ENCODE data around the gene C3orf18. TPM values are rescaled to one million over a fixed set of nuclear protein-coding genes. Genes with fewer than 3 reads are reported as not detected.

Gene C3orf18
- 10 to 100 TPM; 15.9 to 17.1 TPM for total RNA-seq

GRCh38 chr3:50567386-50568167, at the start of gene C3orf18:
Gene C3orf18, minus strand, starts transcription at chr3:50567747. Its CDS starts 2,048 bp downstream, at chr3:50565699.
- peak within 1 kb of the TSS; percentile 93 for H3K4me3 Mint-ChIP-seq
- H3K4me1 Mint-ChIP-seq: peaks cover 38% of the 10 kb centered on the region
- H3K36me3 Mint-ChIP-seq: peaks cover 32% of the 10 kb centered on the region
- H3K9me3 Mint-ChIP-seq: no peaks in the 10 kb centered on the region
- H3K27me3 Mint-ChIP-seq: no peaks in the 10 kb centered on the region
- peak within 1 kb of the TSS; percentile 99 for H3K27ac Mint-ChIP-seq
- peak; percentile 98 for DNase-seq

- Mint-ChIP-seq H3K9me3 (no peaks in the 10 kb centered on the region), H3K4me1 (peaks cover 61% of the 10 kb centered on the region), H3K27me3 (peaks cover 9% of the 10 kb centered on the region), H3K27ac (peak overlapping the region; percentile 95), H3K36me3 (peaks cover 66% of the 10 kb centered on the region), H3K4me3 (peak overlapping the region; percentile 92)
- peak; percentile 96 for DNase-seq
Measured at GRCh38 chr3:50616770-50617095, 49.2 kb upstream of the C3orf18 start.

- DNase-seq: peak; percentile 85
- Mint-ChIP-seq H3K4me3 (peak overlapping the region; percentile 92), H3K36me3 (peaks cover 70% of the 10 kb centered on the region), H3K27me3 (peaks cover 9% of the 10 kb centered on the region), H3K4me1 (peaks cover 60% of the 10 kb centered on the region), H3K9me3 (no peaks in the 10 kb centered on the region), H3K27ac (peak overlapping the region; percentile 95)
Measured at GRCh38 chr3:50616003-50616769, 48.6 kb upstream of the C3orf18 start.

DNA sequence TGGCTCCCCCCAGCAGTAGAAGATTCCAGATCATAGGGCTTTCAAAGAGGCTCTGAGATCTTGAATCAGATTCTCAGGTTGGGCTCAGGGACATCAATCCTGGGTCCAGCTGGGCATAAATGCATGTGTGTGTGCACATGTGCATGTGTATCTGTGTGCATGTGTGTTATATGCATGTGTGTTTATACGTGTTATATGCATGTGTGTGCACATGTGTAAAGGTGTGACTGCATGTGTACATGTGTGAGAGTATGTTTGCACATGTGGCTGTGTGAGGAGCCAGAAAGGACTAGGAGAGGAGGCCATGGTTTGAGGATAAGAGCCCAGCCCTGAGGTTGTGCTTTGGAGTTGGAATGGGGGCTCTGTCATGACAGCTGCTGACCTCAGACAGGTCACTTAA, 47.6 kb upstream of the C3orf18 start:
- Mint-ChIP-seq H3K27ac (peak overlapping the region; percentile 95), H3K4me3 (peak overlapping the region; percentile 92), H3K27me3 (peaks cover 9% of the 10 kb centered on the region), H3K4me1 (peaks cover 54% of the 10 kb centered on the region), H3K9me3 (no peaks in the 10 kb centered on the region), H3K36me3 (peaks cover 71% of the 10 kb centered on the region)
- DNase-seq: no peak

DNA sequence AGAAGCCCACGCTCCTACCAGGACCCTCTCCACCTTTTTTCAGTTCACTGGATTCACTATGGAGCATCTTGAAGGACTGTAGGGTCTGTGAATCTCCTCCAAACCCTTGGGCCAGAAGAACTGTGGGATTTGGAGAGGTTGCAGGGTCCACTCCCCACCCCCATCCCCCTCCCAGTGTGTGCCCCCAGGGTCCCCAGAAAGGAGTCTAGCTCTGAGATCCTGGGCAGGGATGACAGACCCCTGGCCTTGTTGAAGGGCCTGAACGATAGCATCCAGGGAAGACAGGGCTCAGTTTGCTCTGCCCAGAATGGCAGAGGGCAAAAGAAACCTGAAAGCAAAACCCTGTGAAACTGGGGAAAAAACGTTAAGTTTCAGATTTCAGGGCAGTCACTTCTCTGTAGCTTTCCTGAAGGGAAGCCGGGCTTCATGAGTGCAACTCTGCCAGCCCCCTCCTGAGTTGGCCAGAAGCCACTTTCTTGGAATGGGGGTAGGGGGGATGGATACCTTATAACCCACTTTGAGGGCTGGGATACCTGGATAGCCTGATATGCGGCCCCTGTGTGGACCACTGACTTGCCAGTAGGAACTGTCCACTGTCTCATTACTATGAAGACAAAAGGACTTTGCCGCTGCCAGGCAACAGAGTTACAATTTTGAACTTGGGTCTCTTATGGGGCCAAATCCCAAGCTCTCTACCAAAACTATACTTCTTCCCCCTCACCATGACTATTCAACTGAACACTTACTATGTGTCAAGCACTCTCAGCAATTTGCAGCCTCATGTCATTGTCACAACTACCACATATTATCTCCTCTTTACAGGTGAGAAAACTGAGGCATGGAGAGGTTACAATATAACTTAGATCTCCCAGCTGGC, 45.7 kb upstream of the C3orf18 start:
- DNase-seq: no peak
- Mint-ChIP-seq H3K9me3 (no peaks in the 10 kb centered on the region), H3K36me3 (peaks cover 73% of the 10 kb centered on the region), H3K4me3 (peak overlapping the region; percentile 92), H3K27ac (peak overlapping the region; percentile 98), H3K4me1 (peaks cover 48% of the 10 kb centered on the region), H3K27me3 (peaks cover 9% of the 10 kb centered on the region)

GRCh38 chr3:50612234-50612882, 44.8 kb upstream of the C3orf18 start:
- no peak for DNase-seq
- H3K36me3 Mint-ChIP-seq: peaks cover 77% of the 10 kb centered on the region
- no peaks in the 10 kb centered on the region for H3K9me3 Mint-ChIP-seq
- H3K4me1 Mint-ChIP-seq: peaks cover 55% of the 10 kb centered on the region
- H3K27ac Mint-ChIP-seq: peak overlapping the region; percentile 98
- H3K27me3 Mint-ChIP-seq: peaks cover 9% of the 10 kb centered on the region
- peak overlapping the region; percentile 92 for H3K4me3 Mint-ChIP-seq

DNA sequence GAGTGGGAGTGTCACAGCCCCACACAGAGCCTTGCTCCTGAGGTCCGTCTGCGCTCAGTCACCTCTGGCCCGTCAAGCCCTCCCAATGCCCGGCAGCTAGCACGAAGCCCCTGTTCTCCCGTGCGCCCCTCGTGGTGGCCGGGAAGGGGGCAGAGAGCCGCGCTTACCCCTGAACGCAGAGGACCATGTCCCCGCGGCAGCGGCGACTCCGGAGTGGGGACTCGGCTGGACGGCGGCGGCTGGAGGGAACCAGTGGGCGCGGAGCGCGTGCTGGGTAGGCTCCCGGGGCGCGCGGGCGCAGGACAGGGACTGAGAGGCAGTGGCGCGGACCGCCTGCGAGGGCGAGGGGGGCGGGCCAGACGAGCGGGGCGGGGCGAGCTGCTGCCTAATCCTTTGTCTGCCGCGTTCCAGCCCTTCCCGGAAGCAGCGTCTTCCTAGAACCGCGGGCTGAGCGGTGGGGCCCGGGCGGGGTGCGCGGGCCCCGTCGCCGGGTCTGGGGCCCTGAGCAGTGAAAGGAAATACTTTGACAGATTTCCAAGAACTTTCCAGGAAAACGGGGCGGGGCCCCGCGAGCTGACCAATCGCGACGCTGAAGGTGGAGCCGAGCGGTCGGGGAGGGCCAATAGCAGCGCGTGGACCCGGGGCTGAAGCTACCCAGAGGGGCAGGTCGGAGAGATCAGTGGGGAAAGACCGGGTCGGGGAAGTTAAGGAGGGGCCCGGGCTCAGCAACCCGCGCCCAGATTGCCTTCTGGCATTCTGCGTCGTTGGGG, 44.1 kb upstream of the C3orf18 start, which contains the start of gene CISH:
TSS of gene CISH (minus strand) at position 311 of the 770 bp plus-strand sequence. CDS start at position 187, 124 bp downstream.
- peak; percentile 99 for DNase-seq
- H3K4me3 Mint-ChIP-seq: peak within 1 kb of the TSS; percentile 92
- H3K36me3 Mint-ChIP-seq: peaks cover 84% of the 10 kb centered on the region
- no peaks in the 10 kb centered on the region for H3K9me3 Mint-ChIP-seq
- H3K27me3 Mint-ChIP-seq: peaks cover 9% of the 10 kb centered on the region
- peak within 1 kb of the TSS; percentile 100 for H3K27ac Mint-ChIP-seq
- peaks cover 57% of the 10 kb centered on the region for H3K4me1 Mint-ChIP-seq

DNA sequence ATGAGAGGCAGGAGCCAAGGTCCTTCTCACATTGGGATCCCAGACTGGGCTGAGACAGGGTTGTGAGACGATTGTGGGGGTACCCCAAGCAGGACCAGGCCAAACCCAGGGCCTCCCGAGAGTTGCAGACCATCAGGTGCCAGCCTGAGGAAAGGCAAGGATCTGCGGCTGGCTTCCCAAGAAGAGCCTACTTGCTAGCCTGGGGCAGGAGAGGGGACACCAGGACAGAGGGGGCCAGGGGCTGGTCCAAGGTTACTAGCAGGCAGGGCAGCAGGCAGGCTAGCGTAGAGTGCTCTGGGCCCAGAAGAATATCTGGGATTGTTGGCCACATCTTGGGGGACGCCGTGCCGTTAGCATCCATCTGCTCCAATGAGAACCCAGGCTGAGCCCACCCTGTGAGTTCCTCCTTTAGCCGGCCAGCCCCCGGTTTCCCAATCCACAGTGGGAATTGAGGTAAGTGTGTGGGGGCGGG, 43.5 kb upstream of the C3orf18 start:
- no peak for DNase-seq
- Mint-ChIP-seq H3K4me3 (peak overlapping the region; percentile 92), H3K27ac (peak overlapping the region; percentile 100), H3K36me3 (peaks cover 88% of the 10 kb centered on the region), H3K27me3 (peaks cover 9% of the 10 kb centered on the region), H3K9me3 (no peaks in the 10 kb centered on the region), H3K4me1 (peaks cover 53% of the 10 kb centered on the region)

DNA sequence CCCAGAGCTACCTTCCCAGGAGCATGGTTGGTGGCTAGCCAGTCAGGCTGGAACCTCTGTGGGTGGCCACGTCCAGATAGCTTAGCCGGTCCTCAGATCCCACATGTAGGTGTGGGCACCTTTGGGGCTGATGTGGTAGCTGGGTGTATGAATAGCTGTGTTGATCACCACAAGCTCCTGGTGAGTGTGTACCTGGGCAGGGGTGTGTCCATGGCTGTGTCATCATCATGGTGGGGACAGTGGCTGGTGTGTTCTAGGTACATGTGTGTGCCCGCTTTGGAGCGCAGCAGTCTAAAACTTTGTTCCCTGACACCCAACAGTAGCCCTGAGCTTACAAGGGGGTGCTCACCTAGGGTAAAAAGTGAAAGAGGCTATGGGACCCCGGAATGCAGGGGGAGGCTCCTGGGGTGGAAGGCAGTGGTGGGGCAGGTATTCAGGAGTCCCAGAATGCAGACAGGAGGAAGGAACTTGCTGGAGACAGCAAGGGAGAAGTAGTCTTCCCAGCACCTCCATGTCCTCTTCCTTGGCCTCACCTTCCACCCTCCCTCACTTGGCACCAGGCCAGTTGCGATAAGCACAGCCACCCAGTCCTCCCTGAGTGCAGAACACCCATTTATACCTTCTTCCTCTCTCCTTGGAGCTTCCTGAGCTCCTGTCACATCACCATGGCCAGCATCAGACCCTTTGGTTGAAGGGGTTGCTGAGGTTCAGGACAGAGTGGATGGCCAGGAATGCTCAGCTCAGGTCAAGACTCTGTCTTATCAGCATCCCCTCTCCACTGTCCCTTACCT, 42.8 kb upstream of the C3orf18 start:
- peak overlapping the region; percentile 92 for H3K4me3 Mint-ChIP-seq
- peaks cover 91% of the 10 kb centered on the region for H3K36me3 Mint-ChIP-seq
- no peaks in the 10 kb centered on the region for H3K9me3 Mint-ChIP-seq
- H3K4me1 Mint-ChIP-seq: peaks cover 53% of the 10 kb centered on the region
- DNase-seq: peak; percentile 39
- peak overlapping the region; percentile 100 for H3K27ac Mint-ChIP-seq
- peaks cover 9% of the 10 kb centered on the region for H3K27me3 Mint-ChIP-seq

DNA sequence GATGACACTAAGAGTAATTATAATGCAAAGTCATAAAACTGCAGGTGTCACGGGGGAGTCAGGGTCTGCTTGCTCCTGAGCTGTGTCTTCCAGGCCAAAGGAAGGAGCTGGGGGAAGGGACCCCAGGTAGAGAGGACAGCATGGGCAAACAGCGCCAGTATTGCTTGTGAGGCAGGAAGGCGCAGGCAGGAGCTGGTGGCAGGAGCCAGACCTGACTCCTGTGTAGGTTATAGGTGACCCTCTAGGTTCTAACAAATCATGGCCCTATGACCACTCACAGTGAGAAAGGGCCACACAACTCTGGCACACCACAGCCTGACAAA, 42.2 kb upstream of the C3orf18 start:
- H3K36me3 Mint-ChIP-seq: peaks cover 97% of the 10 kb centered on the region
- peaks cover 9% of the 10 kb centered on the region for H3K27me3 Mint-ChIP-seq
- no peaks in the 10 kb centered on the region for H3K9me3 Mint-ChIP-seq
- H3K4me1 Mint-ChIP-seq: peaks cover 55% of the 10 kb centered on the region
- H3K4me3 Mint-ChIP-seq: peak overlapping the region; percentile 92
- DNase-seq: no peak
- H3K27ac Mint-ChIP-seq: peak overlapping the region; percentile 100

- H3K4me3 Mint-ChIP-seq: peak overlapping the region; percentile 92
- H3K36me3 Mint-ChIP-seq: peaks cover 98% of the 10 kb centered on the region
- H3K27me3 Mint-ChIP-seq: peaks cover 9% of the 10 kb centered on the region
- H3K27ac Mint-ChIP-seq: peak overlapping the region; percentile 100
- peaks cover 55% of the 10 kb centered on the region for H3K4me1 Mint-ChIP-seq
- H3K9me3 Mint-ChIP-seq: no peaks in the 10 kb centered on the region
- no peak for DNase-seq
Measured at GRCh38 chr3:50609071-50609762, 41.7 kb upstream of the C3orf18 start.

GRCh38 chr3:50608278-50608677, 40.7 kb upstream of the C3orf18 start:
- Mint-ChIP-seq H3K27me3 (peaks cover 9% of the 10 kb centered on the region), H3K9me3 (no peaks in the 10 kb centered on the region), H3K27ac (peak overlapping the region; percentile 100), H3K36me3 (peaks cover 96% of the 10 kb centered on the region), H3K4me1 (peaks cover 59% of the 10 kb centered on the region), H3K4me3 (peak overlapping the region; percentile 92)
- DNase-seq: no peak
